ENCODE results near the gene GJC2.

Gene GJC2

DNA sequence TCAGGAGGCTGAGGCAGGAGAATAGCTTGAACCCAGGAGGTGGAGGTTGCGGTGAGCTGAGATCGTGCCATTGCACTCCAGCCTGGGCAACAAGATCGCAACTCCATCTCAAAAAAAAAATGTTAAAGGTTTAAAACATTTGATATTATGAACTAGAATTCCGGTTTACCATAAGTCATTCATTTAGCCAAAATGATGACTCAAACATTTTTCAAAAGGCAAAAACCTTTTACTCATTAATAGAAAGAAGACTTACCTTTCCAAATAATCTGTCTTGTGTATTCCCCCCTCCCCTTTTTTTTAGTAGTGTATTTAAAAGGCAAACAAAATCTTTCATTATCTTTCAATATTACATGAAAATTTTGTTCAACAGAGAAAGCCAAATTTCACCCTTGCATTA is 32.4 kb upstream of the GJC2 start:
- DNase-seq, result no peak

DNA sequence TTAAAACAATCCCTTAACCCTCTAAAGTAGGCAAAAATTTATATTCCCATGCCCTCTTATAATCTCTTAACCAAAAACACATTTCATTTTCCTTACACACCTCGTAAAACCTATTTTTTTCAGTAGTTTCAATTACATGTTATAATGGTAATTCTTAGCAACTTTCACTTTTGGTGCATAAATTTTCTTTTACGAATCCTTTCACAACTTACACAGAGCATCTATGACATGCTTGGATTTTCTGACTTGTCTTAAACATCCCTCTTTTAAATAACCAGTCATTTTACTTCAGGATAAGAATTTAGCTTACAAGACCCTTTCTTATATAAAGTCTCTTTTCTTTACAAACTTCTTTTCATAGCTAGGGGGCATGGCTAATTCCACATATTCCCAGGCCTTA is 31.7 kb upstream of the GJC2 start:
- no peak for DNase-seq

DNA sequence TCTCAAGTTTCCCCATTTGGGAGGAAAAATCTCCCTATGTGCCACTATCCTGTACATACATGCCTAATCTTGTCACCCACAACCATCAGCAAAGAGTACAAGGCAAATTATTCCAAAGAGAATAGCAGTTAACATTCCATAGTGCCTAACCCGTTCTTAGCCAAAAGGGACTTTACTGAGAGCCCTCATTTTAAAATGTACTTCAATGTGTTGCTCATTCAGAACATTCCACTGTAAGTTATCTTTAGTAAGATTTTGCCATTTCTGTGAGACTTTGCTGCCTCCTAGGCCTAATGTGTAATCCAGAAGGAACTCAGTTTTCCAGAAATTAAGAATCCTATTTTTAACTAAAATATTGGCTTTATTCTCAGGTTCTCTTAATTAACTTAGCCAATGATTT is 29.4 kb upstream of the GJC2 start:
- DNase-seq, result no peak

DNA sequence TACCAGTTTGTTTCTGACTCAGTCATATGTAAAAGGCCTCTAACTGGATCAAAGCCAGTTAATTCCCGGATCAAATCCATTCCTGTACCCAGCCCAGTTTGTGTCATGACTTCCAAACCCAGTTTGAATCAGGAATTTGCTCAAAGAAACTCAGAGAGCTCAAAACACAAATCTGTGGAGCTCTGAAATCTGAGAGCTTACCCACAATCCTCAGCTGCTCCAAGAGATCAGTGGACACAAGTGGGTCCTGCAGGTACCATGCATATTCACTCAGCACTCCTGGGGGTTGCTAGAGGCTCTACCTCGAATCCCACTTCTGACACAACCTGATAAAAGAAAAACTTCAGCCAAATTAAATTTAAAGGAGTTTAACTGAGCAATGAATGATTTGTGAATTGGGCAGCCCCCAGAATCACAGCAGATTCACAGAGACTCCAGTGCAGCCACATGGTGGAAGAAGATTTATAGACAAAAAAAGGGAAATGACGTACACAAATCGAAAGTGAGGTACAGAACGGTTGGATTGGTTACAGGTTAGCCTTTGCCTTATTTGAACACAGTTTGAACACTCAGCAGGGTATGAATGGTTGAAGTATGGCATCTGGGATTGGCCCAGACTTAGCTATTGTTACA is 28.8 kb upstream of the GJC2 start:
- DNase-seq, result no peak

DNA sequence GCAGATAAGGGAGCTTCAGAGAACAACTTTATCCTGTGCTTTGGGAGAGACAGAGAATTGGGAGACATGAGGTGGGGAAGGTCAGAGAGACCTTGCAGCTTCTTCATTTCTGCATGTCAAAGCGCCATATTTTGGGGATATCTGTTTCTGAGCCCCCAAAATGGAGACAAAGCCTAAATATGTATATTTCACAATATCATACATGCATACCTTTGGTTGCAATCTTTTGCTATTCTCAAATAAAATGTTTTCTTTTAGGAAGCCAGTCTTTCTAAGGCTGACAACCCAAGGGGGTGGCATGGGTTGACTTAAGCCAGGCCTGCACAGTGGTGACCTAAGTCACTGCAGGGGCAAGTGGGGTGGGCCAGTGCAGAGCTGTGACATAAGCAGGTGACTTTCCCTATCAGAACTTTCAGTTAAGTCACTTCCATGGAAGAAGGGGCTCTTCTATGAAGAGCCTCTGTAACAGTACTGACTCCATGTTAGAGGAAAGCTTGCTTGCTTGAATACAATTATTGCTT is 26.7 kb upstream of the GJC2 start:
- no peak for DNase-seq

DNA sequence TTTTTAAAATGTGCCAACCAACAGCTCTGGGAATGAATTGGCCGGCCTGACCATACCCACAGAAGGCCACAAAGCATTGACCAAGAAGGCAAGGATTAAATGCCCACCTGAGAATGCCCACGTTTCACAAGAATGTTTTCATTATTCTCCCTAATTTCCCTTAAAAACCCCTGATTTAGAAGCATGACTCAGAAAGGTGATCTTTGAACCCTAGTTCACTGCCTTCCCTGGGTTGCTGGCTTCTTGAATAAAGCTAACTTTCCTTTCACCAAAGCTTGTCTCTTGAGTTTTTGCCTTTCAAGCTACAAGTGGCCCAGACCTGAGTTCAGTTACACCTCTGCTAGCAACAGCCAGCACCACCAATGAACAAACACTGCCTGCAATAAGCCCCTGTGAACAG is 26.2 kb upstream of the GJC2 start:
- no peak for DNase-seq

DNA sequence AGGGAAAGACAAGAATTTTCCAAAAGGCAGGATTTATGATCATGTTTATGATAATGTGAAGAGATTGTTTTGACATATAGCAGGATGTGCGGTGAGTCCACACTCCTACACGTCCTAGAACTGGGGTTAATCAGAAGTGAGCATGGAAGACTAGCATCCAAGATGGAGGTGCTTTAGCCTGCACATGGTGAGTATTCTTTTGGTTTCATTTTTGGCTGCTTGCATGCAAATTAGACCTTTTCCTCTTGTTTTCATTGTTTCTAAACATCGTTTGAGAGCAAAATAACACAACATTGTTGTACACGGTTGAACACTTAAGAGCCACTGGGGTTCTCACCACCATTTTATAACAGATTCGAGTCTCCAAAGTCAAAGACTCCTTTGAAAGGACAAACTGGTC is 24.5 kb upstream of the GJC2 start:
- DNase-seq, result no peak

DNA sequence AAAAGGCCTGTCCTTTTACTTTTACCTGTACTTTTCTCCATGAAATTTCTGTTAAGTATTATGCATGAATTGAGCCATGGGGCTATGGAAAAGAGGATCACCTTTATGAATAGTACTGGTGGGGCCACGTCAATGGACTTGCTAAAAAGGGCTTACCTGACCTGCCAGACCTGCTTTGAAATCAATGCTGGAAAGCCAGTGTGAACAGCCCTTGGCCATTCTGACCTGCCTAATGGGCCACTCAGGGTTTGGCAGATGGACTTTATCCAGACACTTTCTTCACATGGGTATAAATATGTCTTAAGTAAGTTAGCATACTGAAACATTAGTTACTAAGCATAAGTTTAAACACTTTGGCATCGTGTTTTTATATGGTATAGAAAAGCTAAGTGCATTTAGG is 18.0 kb upstream of the GJC2 start:
- no peak for DNase-seq

DNA sequence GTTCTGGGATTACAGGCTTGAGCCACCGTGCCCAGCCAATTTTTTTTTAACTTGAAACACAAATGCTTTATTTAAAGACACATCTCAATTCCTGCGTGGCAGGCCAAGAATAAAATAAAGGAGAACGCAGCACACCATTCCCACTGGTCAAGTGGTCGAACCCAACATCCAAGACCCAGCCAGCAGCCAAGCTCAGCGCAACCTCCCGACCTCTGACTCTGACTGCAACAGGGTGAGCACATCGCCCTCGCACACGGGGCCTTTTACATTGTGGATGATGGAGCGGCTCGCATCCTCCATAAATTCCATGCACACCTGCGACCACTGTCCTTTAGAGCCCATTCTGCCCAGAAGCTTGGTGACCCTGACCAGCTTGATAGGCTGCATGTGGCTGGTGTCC is 15.1 kb upstream of the GJC2 start:
- DNase-seq, result no peak

DNA sequence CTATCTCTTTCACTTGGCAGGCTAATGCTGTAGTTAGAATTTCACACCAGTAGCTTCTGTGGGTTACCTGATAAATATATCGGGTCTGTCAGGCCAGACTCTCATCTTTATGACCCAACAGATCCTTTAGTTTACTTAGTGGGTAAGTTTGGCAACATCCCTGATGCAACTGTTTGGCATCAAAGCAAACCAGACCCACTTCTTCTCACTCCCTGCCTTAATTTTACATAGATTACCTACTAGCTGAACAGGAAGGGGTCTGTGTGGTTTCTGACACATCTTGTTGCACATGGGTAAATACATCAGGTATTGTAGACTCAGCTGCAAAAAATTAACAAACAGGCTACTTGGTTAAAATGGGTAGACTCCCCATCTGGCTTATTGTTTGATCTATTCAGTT is 12.8 kb upstream of the GJC2 start:
- DNase-seq, result no peak

DNA sequence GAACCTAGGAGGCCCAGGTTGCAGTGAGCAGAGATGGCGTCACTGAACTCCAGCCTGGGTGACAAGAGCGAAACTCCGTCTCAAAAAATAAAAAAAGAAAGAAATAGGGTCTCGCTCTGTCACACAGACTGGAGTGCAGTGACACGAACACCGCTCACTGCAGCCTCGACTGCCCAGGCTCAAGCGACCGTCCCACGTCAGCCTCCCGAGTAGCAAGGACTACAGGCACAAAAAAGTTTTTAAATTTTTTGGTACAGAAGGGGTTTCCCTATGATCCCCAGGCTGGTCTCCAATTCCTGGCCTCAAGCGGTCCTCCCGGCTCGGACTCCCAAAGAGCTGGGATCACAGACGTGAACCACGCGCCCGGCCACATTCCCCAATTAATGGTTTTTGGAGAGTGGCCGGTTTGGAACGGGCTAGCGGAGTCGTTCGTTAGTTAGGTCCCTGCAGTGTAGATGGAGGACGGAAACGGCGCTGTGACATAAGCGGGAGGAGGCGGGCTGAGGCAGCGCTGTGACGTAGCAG is 10.3 kb upstream of the GJC2 start:
- DNase-seq, result no peak

DNA sequence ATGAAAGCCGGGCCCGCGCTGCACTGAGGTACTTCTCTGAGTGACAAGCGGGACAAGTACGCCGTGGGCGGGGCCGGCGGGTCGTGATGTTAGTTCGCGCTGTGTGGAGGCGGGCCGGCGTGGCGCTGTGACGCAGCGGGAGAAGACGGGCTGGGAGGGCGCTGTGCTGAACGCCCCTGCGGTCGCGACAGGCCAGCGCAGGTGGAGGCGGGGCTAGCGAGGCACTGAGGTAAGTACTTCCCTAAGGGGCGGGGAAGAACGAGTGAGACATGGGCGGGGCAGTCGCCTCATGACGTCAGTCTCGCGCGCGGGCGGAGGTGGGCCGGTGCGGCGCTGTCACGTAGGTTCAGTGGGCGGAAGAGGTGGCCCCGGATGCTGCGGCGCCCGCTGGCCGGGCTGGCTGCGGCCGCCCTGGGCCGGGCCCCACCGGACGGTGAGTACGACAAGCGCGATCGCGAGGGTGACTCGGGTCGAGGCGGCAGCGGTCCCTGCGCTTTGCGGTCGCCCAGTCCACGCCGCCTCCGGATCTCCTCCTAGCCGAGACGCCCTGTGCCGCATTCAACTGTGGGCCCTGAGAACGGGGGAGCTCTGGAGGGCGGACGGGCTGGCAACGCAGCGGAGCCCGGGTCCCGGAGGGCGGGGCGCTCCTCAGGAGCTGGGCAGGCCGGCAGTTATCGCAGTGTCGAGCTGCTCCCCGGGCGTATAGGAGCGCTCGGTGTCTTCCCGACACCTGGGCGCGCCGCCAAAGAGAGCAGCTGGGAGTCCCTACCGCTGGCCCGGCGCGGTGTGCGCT is 9.6 kb upstream of the GJC2 start, which contains the start of gene GUK1:
Gene GUK1, plus strand, starts transcription at position 349 of the 793 bp plus-strand sequence. Its CDS starts 24 bp downstream, at position 373.
- DNase-seq, result peak; percentile 100

DNA sequence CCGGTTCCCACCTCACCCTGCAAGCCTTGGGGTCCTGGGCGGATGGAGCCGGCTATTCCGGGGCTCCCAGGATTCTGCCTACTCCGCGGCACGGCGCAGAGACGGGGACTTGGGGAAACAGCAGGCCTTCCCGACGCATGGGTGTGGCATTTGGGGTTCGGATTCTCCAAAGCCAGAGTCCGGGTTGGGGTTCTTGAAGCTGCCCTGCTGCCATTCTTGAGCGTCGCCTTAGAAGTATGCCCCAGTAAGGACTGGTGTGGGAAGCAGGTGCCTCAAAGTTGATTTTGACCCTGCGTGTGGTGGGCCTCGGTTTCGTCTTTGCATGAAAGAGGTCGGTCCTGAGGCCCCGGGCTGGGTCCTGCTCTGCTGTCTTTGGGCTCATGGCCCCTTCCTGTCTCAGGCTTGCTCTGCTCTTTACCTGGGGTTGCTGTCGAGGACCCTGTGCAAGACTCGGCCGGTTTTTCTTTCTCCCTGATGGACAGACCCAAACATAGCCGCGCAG is 9.0 kb upstream of the GJC2 start:
- no peak for DNase-seq

DNA sequence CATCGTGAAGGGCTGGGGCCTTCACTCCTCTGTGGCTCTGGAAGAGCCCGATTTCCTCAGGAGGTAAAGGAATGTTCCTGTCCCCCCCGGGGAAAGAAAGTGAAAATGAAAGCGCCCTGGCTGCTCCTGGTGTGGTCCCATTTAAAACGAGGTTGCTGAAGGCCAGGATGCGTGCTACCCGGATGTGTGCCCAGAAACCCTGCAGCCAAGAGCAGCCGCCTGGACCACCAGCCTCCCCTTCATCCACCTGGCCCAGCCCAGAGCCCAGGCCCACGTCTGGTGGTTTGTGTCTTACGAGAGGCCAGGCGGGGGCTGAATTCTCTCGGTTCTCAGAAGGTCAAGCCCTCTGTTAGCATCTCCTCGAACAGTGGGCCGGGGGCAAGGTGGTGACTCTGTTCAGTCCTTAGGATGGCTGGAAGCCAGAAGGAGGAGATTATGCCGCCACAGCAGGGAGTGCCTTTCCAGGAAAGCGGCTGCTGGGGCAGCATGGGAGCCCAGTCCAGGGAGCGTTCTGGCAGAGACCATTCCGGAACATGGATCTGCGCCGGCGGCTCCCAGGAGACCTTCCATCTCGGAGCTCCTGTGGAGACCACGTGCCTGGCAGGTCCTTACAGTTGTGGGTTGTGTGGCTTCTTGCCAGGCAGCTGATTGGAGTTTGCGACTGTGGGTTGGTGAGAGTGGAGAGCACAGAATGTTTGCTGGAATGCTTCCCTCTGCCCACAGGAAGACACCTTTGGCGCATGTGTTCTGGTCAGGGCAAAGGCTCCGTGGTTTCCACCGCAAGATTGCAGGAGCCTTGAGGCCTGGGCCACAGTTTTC is 8.3 kb upstream of the GJC2 start:
- DNase-seq, result no peak

DNA sequence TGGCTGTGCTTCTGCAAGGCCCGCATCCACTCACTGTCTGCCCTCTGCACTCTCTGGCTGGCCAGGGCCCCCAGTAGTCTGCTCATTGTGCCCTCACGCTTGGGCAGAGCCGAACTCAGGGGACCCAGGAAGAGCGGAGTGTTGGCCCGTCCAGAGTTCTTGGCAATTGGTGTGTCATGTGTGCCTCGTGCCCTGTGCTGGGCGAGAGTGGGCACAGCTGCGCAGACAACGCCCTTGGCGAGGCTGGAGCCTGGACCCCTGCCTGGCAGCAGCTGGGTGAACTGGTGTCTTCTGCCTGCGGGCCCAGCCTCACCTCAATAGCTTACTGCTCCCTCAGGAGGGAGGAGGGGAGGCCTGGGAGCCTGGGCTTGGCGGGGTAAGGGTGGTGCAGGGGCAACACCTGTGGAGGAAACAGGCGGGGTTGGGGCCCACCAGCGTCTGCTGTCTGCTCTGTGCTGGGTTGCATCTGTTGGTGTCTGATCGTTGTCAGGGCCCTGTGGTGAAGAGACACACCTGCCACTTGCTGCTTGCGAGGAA is 7.5 kb upstream of the GJC2 start:
- DNase-seq, result no peak

DNA sequence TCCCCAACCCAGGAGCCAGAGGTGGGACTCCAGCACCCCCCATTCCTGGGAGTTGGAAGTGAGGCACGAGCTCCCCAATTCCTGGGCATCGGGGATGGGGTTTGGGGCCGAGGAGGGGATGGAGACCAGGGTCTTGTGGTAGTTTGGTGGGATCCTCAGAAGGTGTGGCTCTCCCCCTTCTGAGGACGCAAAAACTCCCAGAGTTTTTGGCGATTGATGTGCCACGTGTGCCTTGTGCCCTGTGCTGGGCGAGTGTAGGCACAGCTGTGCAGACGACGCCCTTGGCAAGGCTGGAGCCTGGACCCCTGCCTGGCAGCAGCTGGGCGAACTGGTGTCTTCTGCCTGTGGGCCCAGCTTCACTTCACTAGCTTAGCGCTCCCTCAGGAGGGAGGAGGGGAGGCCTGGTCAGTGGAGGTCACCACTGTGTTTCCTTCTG is 7.0 kb upstream of the GJC2 start:
- no peak for DNase-seq

DNA sequence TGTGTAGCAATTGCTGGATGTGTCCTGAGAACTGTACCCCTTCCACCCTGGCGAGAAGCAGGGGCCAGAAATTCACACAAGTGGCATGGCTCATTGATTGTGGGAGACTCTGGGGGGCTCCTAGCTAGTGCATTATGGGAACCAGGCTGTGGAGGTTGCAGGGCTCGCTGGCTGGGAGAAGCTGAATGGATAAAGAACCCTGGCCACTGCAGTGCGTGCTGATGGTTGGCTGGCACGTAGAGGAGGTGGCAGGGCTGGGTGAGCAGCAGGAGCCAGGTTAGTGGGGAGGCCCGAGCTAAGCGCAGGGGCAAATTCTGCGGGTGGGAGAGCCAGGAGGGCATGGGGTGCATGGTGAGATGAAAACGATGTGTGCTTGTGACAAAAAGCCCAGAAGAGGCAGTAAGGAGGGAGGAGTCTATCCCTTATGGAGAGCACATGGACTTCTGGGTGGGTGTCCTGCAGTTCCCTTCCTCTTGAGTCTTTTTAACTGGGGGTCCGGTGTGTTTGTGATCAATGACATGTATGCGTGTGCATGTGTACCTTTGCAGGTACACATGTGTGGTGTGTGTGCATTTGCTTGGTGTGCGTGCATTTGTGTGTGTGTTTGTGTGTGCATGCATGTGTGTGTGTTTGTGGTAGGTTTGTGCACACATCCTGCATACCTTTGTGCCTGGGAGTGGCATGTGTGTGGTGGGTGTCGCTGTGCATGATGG is 6.1 kb upstream of the GJC2 start:
- no peak for DNase-seq

DNA sequence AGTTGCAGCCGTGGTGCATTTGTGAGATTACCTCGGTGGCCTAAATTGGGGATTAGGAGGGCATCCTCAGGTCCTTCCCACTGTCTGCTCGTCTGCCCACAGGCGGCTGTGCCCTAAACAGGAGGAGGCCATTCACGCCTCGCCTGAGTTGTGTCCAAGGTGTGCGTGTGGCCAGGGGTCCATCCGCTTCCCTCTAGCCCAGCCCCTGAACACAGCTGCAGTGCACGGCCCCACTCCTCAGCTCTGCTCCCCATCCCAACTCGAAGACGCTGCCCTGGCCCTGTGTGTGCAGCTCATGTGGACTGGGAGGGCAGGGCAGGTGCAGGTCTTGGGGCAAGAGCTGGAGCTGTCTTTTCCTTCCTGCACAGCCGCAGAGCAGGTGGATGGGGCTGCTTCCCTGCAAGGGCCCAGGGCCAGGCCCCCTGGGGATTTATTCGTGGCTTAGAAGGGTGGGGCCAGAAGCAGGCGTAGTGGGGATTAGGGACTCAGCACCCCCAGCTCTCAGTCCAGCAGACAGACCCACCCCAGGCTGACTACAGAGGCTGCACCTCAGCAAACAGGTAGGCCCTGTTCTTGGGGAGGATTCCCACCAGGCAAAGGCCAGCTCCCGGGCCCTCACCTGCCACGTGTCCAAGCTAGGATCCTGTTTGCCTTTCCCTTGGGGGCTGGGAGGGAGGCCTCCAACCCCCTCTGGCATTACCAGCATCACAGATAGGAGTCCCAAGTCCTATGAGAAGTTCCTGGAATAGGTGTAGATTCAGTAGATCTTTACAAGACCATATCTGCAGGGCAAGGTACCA is 5.3 kb upstream of the GJC2 start:
- no peak for DNase-seq

DNA sequence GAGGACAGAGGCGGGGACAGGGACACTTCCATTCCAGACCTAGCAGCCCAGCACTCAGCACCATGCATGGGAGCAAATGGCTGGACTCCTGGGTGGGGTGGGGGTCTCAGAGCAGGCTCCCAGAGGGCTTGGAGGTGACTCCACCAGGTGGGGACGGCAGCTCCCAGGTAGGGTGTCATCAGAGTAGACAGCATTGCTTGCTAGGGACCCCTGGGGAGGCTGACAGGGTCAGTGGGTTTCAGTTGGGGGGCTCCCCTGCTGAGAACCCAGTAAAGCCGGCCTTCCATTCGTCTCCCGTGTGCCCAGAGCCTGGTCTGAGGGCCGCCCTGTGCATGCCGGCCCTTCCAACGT is 4.8 kb upstream of the GJC2 start:
- no peak for DNase-seq

DNA sequence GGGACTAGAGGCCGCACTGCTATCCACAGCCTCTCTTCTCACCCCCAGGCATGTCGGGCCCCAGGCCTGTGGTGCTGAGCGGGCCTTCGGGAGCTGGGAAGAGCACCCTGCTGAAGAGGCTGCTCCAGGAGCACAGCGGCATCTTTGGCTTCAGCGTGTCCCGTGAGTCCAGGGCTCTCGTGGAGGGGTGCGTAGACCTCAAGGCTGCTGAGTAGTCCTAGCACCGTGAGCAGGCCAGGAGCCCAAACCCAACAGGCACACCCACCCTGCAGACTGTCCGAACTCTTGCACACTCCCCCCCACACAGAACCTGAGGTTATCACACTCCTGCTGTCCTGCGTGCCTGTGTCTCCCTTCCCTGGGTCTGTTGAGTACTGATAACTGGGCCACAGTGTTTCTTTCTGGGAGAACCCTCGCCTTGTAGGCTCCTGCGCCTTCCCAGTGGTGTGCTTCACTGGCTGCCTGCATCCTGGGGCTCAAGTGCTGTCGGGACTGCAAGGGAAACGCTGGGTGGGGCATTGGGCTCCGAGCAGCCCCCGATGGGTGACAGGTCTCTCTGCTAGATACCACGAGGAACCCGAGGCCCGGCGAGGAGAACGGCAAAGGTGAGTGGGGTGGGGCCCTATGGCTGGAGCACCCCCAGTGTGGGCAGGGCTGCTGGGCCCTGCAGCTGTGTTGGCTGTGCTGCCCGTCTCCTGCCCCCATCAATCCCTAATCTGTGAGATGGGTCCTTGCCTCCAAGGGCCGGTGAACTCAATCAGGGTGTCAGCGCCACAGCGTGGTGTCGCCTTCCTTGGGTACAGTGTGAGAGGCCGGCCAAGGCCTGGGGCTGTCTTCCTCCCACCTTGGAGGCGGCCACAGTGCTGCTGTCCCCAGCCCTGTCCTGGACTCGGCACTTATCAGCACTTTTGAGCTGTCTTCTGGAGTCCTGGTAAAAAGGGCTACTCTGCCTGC is 4.0 kb upstream of the GJC2 start:
- DNase-seq, result no peak
